A549 (cell line): Measurements from ENCODE around the gene CRYGN. TPM values are rescaled to one million over a fixed set of nuclear protein-coding genes. Genes with fewer than 3 reads are reported as not detected.
A peak's percentile ranks its signal among the peaks of the same experiment; 100 is the strongest.

Source experiments
- ATAC-seq, 2 experiments: fragments of 200-7000 bp in 1 of 2; fragments of >200 bp in 1 of 2; cut with Nextera tagmentation in 1 of 2; cut with Tn5 transposase in 1 of 2; 3 replicates each; pipeline versions ENCODE4 v1.8.0 to v1.9.1; 2018 to 2020; ENCODE audit warnings: mild to moderate bottlenecking in 1 of 2, moderate library complexity in 1 of 2
- CTCF ChIA-PET: fragments of 300-600 bp; sonication (Branson Sonifier 250); formaldehyde crosslinking; extraction: SDS; loops from one replicate; lab custom pipeline; 2021; ENCODE audit warnings: antibody characterized with exemption, inconsistent platforms; lab: Yijun Ruan, JAX
- POLR2A ChIA-PET: fragments of 350-600 bp; formaldehyde crosslinking; extraction: SDS; loops from one replicate; lab custom pipeline; 2021; ENCODE audit warnings: antibody characterized with exemption, inconsistent platforms; lab: Yijun Ruan, JAX
- DNase-seq, 2 experiments: peaks; one replicate each; pipeline versions ENCODE4 v3.0.0 to v3.0.0-alpha.2; 2011 to 2016; ENCODE audit warnings: low read depth in 1 of 2, low spot score in 1 of 2
- FAIRE-seq: peaks from 2 replicates; lab custom pipeline; 2011; peaks lifted over from hg19 to GRCh38; lab: Jason Lieb, UNC
- H3K27ac ChIP-seq, 2 experiments: fragments of >200 bp; sonication (Bioruptor Twin); formaldehyde crosslinking; 3 replicates each; pipeline ENCODE4 v1.5.1; 2016 to 2017
- H3K4me1 ChIP-seq: fragments of >200 bp; sonication (Bioruptor Twin); formaldehyde crosslinking; 3 replicates; pipeline ENCODE4 v1.6.1; 2016
- H3K4me2 ChIP-seq: fragments of >200 bp; sonication (Bioruptor Twin); formaldehyde crosslinking; 3 replicates; pipeline ENCODE4 v1.6.1; 2016
- H3K4me3 ChIP-seq: fragments of >200 bp; sonication (Bioruptor Twin); formaldehyde crosslinking; 3 replicates; pipeline ENCODE4 v1.5.1; 2016
- H3K9me3 ChIP-seq: fragments of >200 bp; sonication (Bioruptor Twin); formaldehyde crosslinking; 3 replicates; pipeline ENCODE4 v1.6.1; 2016
- CBX2 ChIP-seq: fragments of 200-600 bp; sonication (generic); IDR thresholded peaks from 2 replicates; pipeline ENCODE4 v1.6.1; 2016; ENCODE audit warnings: low read depth, mild to moderate bottlenecking, borderline replicate concordance
- EHF ChIP-seq: fragments of 250-450 bp; sonication (Bioruptor Pico); IDR thresholded peaks from 2 replicates; pipeline ENCODE4 v1.5.0; 2020; ENCODE audit warnings: mild to moderate bottlenecking
- HDAC2 ChIP-seq: fragments of 200-600 bp; sonication (generic); IDR thresholded peaks from 2 replicates; pipeline ENCODE4 v1.6.1; 2016
- HEYL ChIP-seq: fragments of 250-450 bp; sonication (Bioruptor Pico); IDR thresholded peaks from 2 replicates; pipeline ENCODE4 v1.8.0; 2021; ENCODE audit warnings: mild to moderate bottlenecking, moderate library complexity
- HOXB13 ChIP-seq: fragments of 250-450 bp; sonication (Bioruptor Pico); IDR thresholded peaks from 2 replicates; pipeline ENCODE4 v1.5.0; 2020; ENCODE audit warnings: low read depth, mild to moderate bottlenecking, moderate library complexity
- JUN ChIP-seq, 2 experiments: fragments of >200 bp; sonication (Bioruptor Twin); formaldehyde crosslinking; IDR thresholded peaks; 2 replicates in 1 of 2; 3 replicates in 1 of 2; pipeline ENCODE4 v1.6.1; 2016 to 2017
- KDM1A ChIP-seq: fragments of 200-600 bp; sonication (generic); IDR thresholded peaks from 2 replicates; pipeline ENCODE4 v1.6.1; 2016; ENCODE audit warnings: low read depth, mild to moderate bottlenecking
- MAFK ChIP-seq: fragments of 450-650 bp; IDR thresholded peaks from 2 replicates; pipeline ENCODE4 v1.6.1; 2014; ENCODE audit not compliant: partially characterized antibody
- NFE2L2 ChIP-seq: fragments of 150-350 bp; conservative IDR thresholded peaks from 2 replicates; pipeline ENCODE4 v1.6.1; 2014; ENCODE audit warnings: low read length
- PHF8 ChIP-seq: fragments of 200-600 bp; sonication (generic); IDR thresholded peaks from 2 replicates; pipeline ENCODE4 v1.6.1; 2016; ENCODE audit warnings: low read depth, mild to moderate bottlenecking, antibody characterized with exemption, moderate library complexity, borderline replicate concordance
- POLR2A ChIP-seq: IDR thresholded peaks from 2 replicates; pipeline ENCODE4 v1.6.1; 2012; ENCODE audit warnings: mild to moderate bottlenecking, low read length
- RCOR1 ChIP-seq: fragments of 150-350 bp; IDR thresholded peaks from 2 replicates; pipeline ENCODE4 v1.6.1; 2014; ENCODE audit warnings: antibody characterized with exemption, low read length, low read depth
- TFCP2L1 ChIP-seq: fragments of 250-450 bp; sonication (Bioruptor Pico); IDR thresholded peaks from 2 replicates; pipeline ENCODE4 v1.5.0; 2021; ENCODE audit warnings: mild to moderate bottlenecking
- TP53 ChIP-seq: fragments of 250-450 bp; sonication (Bioruptor Pico); IDR thresholded peaks from 2 replicates; pipeline ENCODE4 v1.5.0; 2021; ENCODE audit warnings: mild to moderate bottlenecking, moderate library complexity
- WGBS: methylation state at CpG from one replicate; pipeline ENCODE4 v1.1.6; 2017; ENCODE audit errors: missing lambda C conversion rate; 5-methylcytosine and 5-hydroxymethylcytosine counted together
- polyA plus RNA-seq, 4 experiments: library from polyadenylated mRNA; depleted of rRNA in 3 of 4; stranded (reverse); fragments of >200 nt; fragmentation: RNase III in 1 of 4; extraction: RNeasy Plus Mini Kit Qiagen cat#74134 plus additional on column Dnase treatment in 1 of 4; gene quantifications; 2 replicates in 3 of 4; 3 replicates in 1 of 4; pipeline ENCODE4 v1.2.3, GENCODE V29; 2011 to 2017
- TF ChIP-seq, protein P1 (sequence below): fragments of 250-450 bp; sonication (Bioruptor Pico); IDR thresholded peaks from 2 replicates; pipeline ENCODE4 v1.5.0; 2021; ENCODE audit warnings: mild to moderate bottlenecking, moderate library complexity, borderline replicate concordance
- TF ChIP-seq, protein P2 (sequence below): fragments of >200 bp; sonication (Bioruptor Twin); formaldehyde crosslinking; IDR thresholded peaks from 3 replicates; pipeline ENCODE4 v1.5.1; 2016
- TF ChIP-seq, protein P3 (sequence below): fragments of >200 bp; sonication (Bioruptor Twin); formaldehyde crosslinking; IDR thresholded peaks from 2 replicates; pipeline ENCODE4 v1.6.1; 2016

Gene CRYGN
- polyA plus RNA-seq, 2 of the 4 experiments (the other 2 are of a cell fraction), result not detected

DNA sequence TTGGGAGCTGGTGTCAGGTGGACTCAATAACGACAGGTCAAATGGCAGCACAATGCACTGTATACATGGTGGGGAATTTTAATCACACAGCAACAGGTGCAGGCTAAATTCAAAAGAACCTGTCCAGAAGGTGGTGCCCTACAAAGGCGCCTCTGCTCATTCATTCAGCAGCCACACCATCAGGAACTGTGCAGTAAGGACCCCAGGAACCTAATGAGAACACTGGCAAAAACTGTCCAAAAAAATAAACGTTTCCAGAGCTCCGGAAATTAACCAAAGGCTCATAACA, 21.9 kb upstream of the CRYGN start:
- TF ChIP-seq, protein P1, sequence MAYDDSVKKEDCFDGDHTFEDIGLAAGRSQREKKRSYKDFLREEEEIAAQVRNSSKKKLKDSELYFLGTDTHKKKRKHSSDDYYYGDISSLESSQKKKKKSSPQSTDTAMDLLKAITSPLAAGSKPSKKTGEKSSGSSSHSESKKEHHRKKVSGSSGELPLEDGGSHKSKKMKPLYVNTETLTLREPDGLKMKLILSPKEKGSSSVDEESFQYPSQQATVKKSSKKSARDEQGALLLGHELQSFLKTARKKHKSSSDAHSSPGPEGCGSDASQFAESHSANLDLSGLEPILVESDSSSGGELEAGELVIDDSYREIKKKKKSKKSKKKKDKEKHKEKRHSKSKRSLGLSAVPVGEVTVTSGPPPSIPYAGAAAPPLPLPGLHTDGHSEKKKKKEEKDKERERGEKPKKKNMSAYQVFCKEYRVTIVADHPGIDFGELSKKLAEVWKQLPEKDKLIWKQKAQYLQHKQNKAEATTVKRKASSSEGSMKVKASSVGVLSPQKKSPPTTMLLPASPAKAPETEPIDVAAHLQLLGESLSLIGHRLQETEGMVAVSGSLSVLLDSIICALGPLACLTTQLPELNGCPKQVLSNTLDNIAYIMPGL (CRISPR knock-in tag), result no peak
- no peak for TF ChIP-seq JUN (IDR thresholded peaks at IDR 0.05)
- no peak for DNase-seq
- Histone ChIP-seq H3K4me1 (peaks cover 23% of the 10 kb centered on the region), H3K27ac (no peak overlapping the region), H3K9me3 (peaks cover 32% of the 10 kb centered on the region), H3K4me3 (no peak overlapping the region), H3K4me2 (no peak overlapping the region)
- 88% methylated on average over 4 of the region's 4 CpGs for WGBS
- CTCF ChIA-PET, result interaction anchor here (1.0 to 10.9 kb wide), 7 partner anchors 9 to 297 kb away, joined by 3 to 89 read pairs (median 4); no protein-coding TSS in a partner anchor
- no peak for ATAC-seq
- FAIRE-seq, result no peak
- POLR2A ChIA-PET, result no interaction called here

DNA sequence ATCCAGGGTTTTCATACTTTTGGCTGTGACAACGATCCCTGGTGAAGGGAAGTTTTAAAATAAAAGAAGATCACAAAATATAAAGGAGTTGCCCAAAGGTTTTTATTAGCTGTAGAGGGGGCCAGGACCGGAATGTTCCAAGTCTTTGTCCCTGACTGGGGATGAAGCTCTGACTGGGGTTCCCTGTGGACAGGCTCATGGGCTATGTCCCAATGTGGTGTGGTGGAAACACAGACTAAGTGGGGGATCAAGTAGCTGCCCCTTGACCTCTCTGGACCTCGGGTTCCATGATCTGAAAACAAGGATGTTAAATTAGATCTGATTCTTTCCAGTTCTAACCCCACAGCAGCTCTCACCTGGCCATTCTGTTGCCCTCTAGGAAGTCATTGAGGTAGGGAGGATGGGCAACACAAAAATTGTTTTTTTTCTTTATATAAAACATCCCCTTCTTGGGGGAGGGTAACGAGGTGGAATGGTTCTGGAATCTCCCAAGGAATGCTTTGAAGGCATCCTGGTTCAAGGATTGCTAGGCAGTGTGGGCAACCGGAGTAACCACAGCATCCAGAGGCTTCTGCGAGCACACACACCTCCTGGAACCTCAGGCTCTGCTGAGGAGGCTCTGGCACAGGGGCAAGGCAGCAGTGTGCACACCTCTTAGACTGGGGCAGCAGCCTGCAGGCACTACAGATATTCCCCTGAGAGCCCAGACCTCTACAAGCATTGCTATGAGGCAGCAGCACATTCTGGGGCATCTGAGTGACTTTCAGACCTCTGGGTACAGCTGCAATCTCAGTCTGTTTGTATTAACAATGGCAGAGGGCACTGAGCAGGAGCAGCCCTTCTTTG, 21.4 kb upstream of the CRYGN start:
- no peak overlapping the region for H3K4me2 ChIP-seq
- ChIA-PET CTCF (interaction anchor here (1.0 to 10.9 kb wide), 11 partner anchors 7 to 321 kb away, joined by 3 to 89 read pairs (median 4); no protein-coding TSS in a partner anchor), POLR2A (interaction anchor here (1.4 kb wide), 1 partner anchor 12 kb away, joined by 3 read pairs; no protein-coding TSS in a partner anchor)
- TF ChIP-seq HDAC2 (no peak), TFCP2L1 (CRISPR knock-in tag) (no peak), KDM1A (no peak), EHF (CRISPR knock-in tag) (no peak)
- TF ChIP-seq, protein P2, sequence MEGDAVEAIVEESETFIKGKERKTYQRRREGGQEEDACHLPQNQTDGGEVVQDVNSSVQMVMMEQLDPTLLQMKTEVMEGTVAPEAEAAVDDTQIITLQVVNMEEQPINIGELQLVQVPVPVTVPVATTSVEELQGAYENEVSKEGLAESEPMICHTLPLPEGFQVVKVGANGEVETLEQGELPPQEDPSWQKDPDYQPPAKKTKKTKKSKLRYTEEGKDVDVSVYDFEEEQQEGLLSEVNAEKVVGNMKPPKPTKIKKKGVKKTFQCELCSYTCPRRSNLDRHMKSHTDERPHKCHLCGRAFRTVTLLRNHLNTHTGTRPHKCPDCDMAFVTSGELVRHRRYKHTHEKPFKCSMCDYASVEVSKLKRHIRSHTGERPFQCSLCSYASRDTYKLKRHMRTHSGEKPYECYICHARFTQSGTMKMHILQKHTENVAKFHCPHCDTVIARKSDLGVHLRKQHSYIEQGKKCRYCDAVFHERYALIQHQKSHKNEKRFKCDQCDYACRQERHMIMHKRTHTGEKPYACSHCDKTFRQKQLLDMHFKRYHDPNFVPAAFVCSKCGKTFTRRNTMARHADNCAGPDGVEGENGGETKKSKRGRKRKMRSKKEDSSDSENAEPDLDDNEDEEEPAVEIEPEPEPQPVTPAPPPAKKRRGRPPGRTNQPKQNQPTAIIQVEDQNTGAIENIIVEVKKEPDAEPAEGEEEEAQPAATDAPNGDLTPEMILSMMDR, result no peak
- H3K27ac ChIP-seq, result peak overlapping the region in 1 of 2 experiments; percentile 83; a peak in 4 of 6 replicates
- H3K9me3 ChIP-seq, result peaks cover 32% of the 10 kb centered on the region
- WGBS, result 85% methylated on average over 6 of the region's 6 CpGs
- no peak overlapping the region for H3K4me3 ChIP-seq
- DNase-seq (no peak), FAIRE-seq (no peak), ATAC-seq (no peak)
- peaks cover 23% of the 10 kb centered on the region for H3K4me1 ChIP-seq

DNA sequence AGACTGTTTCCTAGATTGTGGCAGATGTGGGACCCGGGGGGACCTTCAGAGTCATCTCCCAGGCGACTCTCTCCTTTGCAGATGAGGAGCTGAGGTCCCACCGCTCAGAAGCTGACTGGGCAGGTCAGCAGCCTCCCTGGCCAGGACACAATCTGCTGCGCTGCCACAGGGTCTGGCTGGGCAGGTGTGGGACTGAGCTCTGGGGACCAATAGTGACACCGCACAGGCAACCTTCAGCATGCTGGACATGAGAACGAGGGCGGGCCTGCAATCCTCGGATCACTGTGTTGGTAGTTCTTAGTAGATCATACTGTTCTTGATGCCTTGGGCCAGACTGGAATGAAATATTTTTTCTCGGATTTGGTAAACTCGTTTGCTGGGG, 20.5 kb upstream of the CRYGN start:
- peak overlapping the region; percentile 76 to 83 for H3K27ac ChIP-seq
- CTCF ChIA-PET, result interaction anchor here (0.7 to 10.9 kb wide), 17 partner anchors 8 to 322 kb away, joined by 3 to 89 read pairs (median 4); partner anchors contain the start of genes CRYGN and RHEB
- no peak for TF ChIP-seq NFE2L2
- TF ChIP-seq POLR2A, result no peak
- no peak for TF ChIP-seq TFCP2L1 (CRISPR knock-in tag)
- no peak for TF ChIP-seq RCOR1
- no peak for TF ChIP-seq HEYL (CRISPR knock-in tag)
- no peak for TF ChIP-seq PHF8
- TF ChIP-seq, protein P1 (CRISPR knock-in tag), result no peak
- no peak for TF ChIP-seq HOXB13 (CRISPR knock-in tag)
- TF ChIP-seq, protein P3, sequence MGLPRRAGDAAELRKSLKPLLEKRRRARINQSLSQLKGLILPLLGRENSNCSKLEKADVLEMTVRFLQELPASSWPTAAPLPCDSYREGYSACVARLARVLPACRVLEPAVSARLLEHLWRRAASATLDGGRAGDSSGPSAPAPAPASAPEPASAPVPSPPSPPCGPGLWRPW, result no peak
- TF ChIP-seq MAFK, result no peak
- no peak for TF ChIP-seq CBX2
- no peak for TF ChIP-seq TP53
- TF ChIP-seq, all 56 proteins: peak for 0
- ATAC-seq, result peak; percentile 36 to 44
- no peak for FAIRE-seq
- WGBS, result 80% methylated on average over 10 of the region's 10 CpGs
- H3K4me3 ChIP-seq, result no peak overlapping the region; the same call in 2 of the 3 replicates
- DNase-seq, result no peak
- peaks cover 23% of the 10 kb centered on the region for H3K4me1 ChIP-seq
- H3K9me3 ChIP-seq, result peaks cover 32% of the 10 kb centered on the region
- peak overlapping the region; percentile 83 for H3K4me2 ChIP-seq
- POLR2A ChIA-PET, result interaction anchor here (0.8 to 1.4 kb wide), 4 partner anchors 12 to 59 kb away, joined by 3 to 5 read pairs (median 4); partner anchors contain the start of gene RHEB
